ENCODE measurements around the gene MED12L.

Gene MED12L

DNA sequence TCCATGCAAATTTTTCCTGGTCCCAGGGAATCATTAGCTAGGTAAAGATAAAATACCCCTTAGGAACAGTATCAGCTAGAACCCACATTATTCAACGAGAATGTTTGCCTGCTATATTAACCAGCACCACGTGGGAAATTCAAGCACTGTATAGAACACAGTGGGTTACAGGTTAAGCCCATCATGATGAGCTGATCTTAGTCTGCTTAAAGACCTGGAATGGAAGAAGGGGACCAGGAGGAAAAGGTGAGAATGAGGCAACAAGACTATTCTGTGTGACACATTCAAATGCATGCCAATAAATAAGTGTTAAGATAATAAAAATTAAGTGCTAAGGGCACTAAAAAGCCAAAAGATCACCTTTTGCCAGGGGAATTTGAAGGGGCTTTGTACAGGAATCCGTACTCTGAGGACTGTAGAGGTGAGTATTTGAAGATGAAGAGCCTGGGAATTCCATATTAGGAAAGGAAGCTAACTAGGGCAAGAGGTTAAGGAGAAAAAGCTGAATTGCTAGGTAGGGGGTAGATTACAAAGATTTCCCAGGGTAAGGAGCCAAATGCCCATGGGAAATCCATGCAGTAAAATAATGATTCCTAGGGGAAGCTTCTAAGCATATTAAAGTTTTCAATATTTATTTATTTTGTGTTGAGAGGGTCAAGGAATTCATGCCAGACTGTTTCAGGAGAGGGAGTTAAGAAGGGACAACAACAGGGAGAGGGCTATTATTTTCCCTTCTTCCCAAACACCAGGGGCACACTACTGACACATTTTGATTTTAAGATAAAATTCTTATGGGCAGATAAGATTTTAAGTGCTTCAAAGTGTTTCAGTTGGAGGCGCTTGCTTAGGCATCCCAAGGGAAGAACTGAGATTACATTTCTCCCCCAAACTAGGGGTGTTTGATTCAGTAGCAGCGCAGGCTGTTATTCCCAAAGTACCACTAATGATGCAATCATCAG lies 2.3 kb upstream of the MED12L start:
- TF ChIP-seq GABPA (IDR thresholded peaks at IDR 0.05; ENCODE audit: low read depth) (no peak), POLR2AphosphoS5 (IDR thresholded peaks at IDR 0.05; ENCODE audit: low read depth) (no peak), SPI1 (IDR thresholded peaks at IDR 0.05; ENCODE audit: borderline replicate concordance, low read depth) (no peak), REST (IDR thresholded peaks at IDR 0.05; ENCODE audit: insufficient replicate concordance, low read depth) (no peak)
- TF ChIP-seq, protein P1, sequence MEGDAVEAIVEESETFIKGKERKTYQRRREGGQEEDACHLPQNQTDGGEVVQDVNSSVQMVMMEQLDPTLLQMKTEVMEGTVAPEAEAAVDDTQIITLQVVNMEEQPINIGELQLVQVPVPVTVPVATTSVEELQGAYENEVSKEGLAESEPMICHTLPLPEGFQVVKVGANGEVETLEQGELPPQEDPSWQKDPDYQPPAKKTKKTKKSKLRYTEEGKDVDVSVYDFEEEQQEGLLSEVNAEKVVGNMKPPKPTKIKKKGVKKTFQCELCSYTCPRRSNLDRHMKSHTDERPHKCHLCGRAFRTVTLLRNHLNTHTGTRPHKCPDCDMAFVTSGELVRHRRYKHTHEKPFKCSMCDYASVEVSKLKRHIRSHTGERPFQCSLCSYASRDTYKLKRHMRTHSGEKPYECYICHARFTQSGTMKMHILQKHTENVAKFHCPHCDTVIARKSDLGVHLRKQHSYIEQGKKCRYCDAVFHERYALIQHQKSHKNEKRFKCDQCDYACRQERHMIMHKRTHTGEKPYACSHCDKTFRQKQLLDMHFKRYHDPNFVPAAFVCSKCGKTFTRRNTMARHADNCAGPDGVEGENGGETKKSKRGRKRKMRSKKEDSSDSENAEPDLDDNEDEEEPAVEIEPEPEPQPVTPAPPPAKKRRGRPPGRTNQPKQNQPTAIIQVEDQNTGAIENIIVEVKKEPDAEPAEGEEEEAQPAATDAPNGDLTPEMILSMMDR (IDR thresholded peaks at IDR 0.05; ENCODE audit: insufficient read depth, low read length) = no peak
- H3K4me3 ChIP-seq (replicated peaks; ENCODE audit: insufficient read depth, low read length) = no peak overlapping the region
- peaks cover 48% of the 10 kb centered on the region for H3K27me3 ChIP-seq (ENCODE audit: insufficient read depth, poor library complexity, severe bottlenecking)
- DNase-seq (ENCODE audit: low read depth in 1 of 2, low spot score in 1 of 2) = no peak
- no peak overlapping the region for H3K27ac ChIP-seq (replicated peaks)

DNA sequence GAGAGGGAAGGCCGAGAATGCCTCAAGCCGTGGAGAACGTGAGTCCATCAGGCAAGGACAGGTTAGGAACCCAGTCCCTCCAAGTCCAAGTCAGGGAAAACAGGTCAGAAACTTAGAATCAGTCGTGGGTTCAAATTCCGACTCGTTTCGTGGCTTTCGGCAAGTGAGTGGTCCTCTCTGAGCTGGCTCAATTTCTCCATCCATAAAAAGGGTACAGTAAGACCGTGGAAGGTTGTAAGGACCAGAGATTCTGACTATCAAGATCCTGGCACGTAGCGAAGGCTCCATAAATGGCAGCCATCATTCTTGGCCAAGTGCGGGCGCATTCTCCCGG lies 604 bp upstream of the MED12L start:
- Histone ChIP-seq H3K4me3 (replicated peaks; ENCODE audit: insufficient read depth, low read length) (peak overlapping the region; percentile 60), H3K27ac (replicated peaks) (no peak overlapping the region), H3K27me3 (ENCODE audit: insufficient read depth, poor library complexity, severe bottlenecking) (peaks cover 51% of the 10 kb centered on the region)
- no peak for DNase-seq (ENCODE audit: low read depth in 1 of 2, low spot score in 1 of 2)
- TF ChIP-seq GABPA (IDR thresholded peaks at IDR 0.05; ENCODE audit: low read depth) (no peak), REST (IDR thresholded peaks at IDR 0.05; ENCODE audit: insufficient replicate concordance, low read depth) (no peak), SPI1 (IDR thresholded peaks at IDR 0.05; ENCODE audit: borderline replicate concordance, low read depth) (no peak)
- TF ChIP-seq, protein P1 (IDR thresholded peaks at IDR 0.05; ENCODE audit: insufficient read depth, low read length) = no peak

- Histone ChIP-seq H3K4me3 (replicated peaks; ENCODE audit: insufficient read depth, low read length) (peak overlapping the region; percentile 60), H3K27me3 (ENCODE audit: insufficient read depth, poor library complexity, severe bottlenecking) (peaks cover 44% of the 10 kb centered on the region), H3K27ac (replicated peaks) (no peak overlapping the region)
- TF ChIP-seq POLR2AphosphoS5 (IDR thresholded peaks at IDR 0.05; ENCODE audit: low read depth) = no peak
- DNase-seq (ENCODE audit: low read depth in 1 of 2, low spot score in 1 of 2) = no peak
These were observed 522 bp downstream of the MED12L start for GRCh38 chr3:151085889-151086483.
